ENCODE data around the gene MED12. TPM values are rescaled to one million over a fixed set of nuclear protein-coding genes. Genes with fewer than 3 reads are reported as not detected.

The MED12 gene
- total RNA-seq, 1 donor from 2014 or later = 33.8 TPM

DNA sequence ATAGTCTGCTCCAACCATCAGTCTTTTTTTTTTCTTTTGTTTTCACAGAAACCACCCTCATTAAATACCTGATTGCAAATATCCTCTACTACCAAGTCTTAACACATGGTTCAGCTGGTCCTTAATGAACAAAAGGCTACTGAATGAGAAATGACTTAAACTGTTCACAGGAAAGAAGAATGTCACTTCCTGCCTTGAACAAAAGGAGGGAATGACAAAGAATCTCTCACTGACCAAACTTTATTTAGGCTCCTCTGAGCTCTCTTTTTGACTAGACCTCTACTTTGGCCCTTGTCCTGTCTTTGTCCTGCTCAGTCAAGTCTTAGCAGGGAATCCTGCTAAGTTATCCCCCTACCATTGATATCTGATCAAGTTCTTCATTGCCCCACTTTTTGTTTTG lies 72.9 kb downstream of the MED12 start:
- TF ChIP-seq, protein P1, sequence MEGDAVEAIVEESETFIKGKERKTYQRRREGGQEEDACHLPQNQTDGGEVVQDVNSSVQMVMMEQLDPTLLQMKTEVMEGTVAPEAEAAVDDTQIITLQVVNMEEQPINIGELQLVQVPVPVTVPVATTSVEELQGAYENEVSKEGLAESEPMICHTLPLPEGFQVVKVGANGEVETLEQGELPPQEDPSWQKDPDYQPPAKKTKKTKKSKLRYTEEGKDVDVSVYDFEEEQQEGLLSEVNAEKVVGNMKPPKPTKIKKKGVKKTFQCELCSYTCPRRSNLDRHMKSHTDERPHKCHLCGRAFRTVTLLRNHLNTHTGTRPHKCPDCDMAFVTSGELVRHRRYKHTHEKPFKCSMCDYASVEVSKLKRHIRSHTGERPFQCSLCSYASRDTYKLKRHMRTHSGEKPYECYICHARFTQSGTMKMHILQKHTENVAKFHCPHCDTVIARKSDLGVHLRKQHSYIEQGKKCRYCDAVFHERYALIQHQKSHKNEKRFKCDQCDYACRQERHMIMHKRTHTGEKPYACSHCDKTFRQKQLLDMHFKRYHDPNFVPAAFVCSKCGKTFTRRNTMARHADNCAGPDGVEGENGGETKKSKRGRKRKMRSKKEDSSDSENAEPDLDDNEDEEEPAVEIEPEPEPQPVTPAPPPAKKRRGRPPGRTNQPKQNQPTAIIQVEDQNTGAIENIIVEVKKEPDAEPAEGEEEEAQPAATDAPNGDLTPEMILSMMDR (IDR thresholded peaks at IDR 0.05; ENCODE audit: insufficient read depth, low read depth, low read length) = no peak
- no peak for TF ChIP-seq EZH2 (IDR thresholded peaks at IDR 0.05; ENCODE audit: insufficient read depth, low read length)
- no peaks in the 10 kb centered on the region for H4K20me1 ChIP-seq (ENCODE audit: insufficient read depth, low read length)
- no peak overlapping the region for H3K27ac ChIP-seq (ENCODE audit: low read depth, low read length)
- H3K9me3 Mint-ChIP-seq (ENCODE audit: unreplicated experiment) = no peaks in the 10 kb centered on the region
- no peak overlapping the region for H3K27ac Mint-ChIP-seq (ENCODE audit: unreplicated experiment)
- H3K79me2 ChIP-seq (ENCODE audit: insufficient read depth, low read length) = no peaks in the 10 kb centered on the region
- no peak overlapping the region for H3K4me3 Mint-ChIP-seq (ENCODE audit: unreplicated experiment)
- FAIRE-seq (no peak), DNase-seq (ENCODE audit: low read depth) (no peak)
- no peaks in the 10 kb centered on the region for H3K9me3 ChIP-seq (ENCODE audit: insufficient read depth, low read depth, low read length)
- H3K4me2 ChIP-seq (ENCODE audit: low read length) = no peak overlapping the region
- H3K27me3 ChIP-seq (ENCODE audit: insufficient read depth, low read length) = no peaks in the 10 kb centered on the region
- no peak overlapping the region for H3K9ac ChIP-seq (ENCODE audit: low read length)
- H3K4me1 Mint-ChIP-seq (ENCODE audit: low read depth, unreplicated experiment) = peaks cover 2% of the 10 kb centered on the region
- no peaks in the 10 kb centered on the region for H3K36me3 ChIP-seq (ENCODE audit: insufficient read depth, low read length)
- no peaks in the 10 kb centered on the region for H3K36me3 Mint-ChIP-seq (ENCODE audit: low read depth, unreplicated experiment)
- no peaks in the 10 kb centered on the region for H3K27me3 Mint-ChIP-seq (ENCODE audit: low read depth, unreplicated experiment)
- no peak overlapping the region for H3K4me3 ChIP-seq (ENCODE audit: insufficient read depth, low read depth, low read length)
- no peak overlapping the region for H2AFZ ChIP-seq (ENCODE audit: low read depth, low read length)
- H3K4me1 ChIP-seq (ENCODE audit: insufficient read depth, low read length) = no peaks in the 10 kb centered on the region

Other genes starting within 250 kb of the MED12 start
- gene TEX11, start 209.9 kb upstream of the MED12 start, total RNA-seq = not detected in 2 replicates
- 0.55 and 1.1 TPM in 2 replicates for gene SLC7A3, start 187.5 kb upstream of the MED12 start, total RNA-seq
- gene SNX12, start 50.3 kb upstream of the MED12 start, total RNA-seq = 70.8 and 76.6 TPM in 2 replicates
- gene FOXO4, start 22.7 kb upstream of the MED12 start, total RNA-seq = 13.7 and 15.0 TPM in 2 replicates
- gene CXorf65, start 11.9 kb upstream of the MED12 start, total RNA-seq = not detected in 2 replicates
- 0.59 TPM in 1 of 2 replicates, not detected in the other for gene IL2RG, start 7.0 kb upstream of the MED12 start, total RNA-seq
- gene NLGN3, start 26.2 kb downstream of the MED12 start, total RNA-seq = 0.84 and 0.93 TPM in 2 replicates
- gene GJB1, start 104.6 kb downstream of the MED12 start, total RNA-seq = not detected in 2 replicates
- gene ZMYM3, start 135.5 kb downstream of the MED12 start, total RNA-seq = 48.0 and 51.2 TPM in 2 replicates
- 330 and 343 TPM in 2 replicates for gene NONO, start 165.0 kb downstream of the MED12 start, total RNA-seq
- gene ITGB1BP2, start 183.2 kb downstream of the MED12 start, total RNA-seq = 2.0 and 3.2 TPM in 2 replicates
- gene TAF1, start 247.8 kb downstream of the MED12 start, total RNA-seq = 23.3 and 24.8 TPM in 2 replicates

Data from astrocyte (in vitro differentiated cells and primary cell).